GM06990 (cell line): ENCODE results near the gene RSAD1.

Experiments
- DNase-seq: peaks from one replicate; pipeline ENCODE4 v3.0.0-alpha.2; 2011; ENCODE audit not compliant: insufficient read length; ENCODE audit errors: extremely low read depth
- H3K27me3 ChIP-seq: replicated peaks from 2 replicates; pipeline ENCODE4 v1.6.0; 2011; ENCODE audit warnings: low read length; ENCODE audit not compliant: control insufficient read depth, insufficient read depth
- H3K36me3 ChIP-seq: 2 replicates; pipeline ENCODE4 v1.5.1; 2011; ENCODE audit warnings: low read length; ENCODE audit not compliant: control insufficient read depth, insufficient read depth
- H3K4me3 ChIP-seq: replicated peaks from 2 replicates; pipeline ENCODE4 v1.5.1; 2011; ENCODE audit warnings: low read depth, mild to moderate bottlenecking, control low read depth, low read length
- TF ChIP-seq, protein P1 (sequence below): IDR thresholded peaks from 2 replicates; pipeline ENCODE4 v1.5.1; 2011; ENCODE audit warnings: low read length, control low read depth, mild to moderate bottlenecking, inconsistent platforms; ENCODE audit not compliant: insufficient read depth, poor library complexity, severe bottlenecking

Gene RSAD1

DNA sequence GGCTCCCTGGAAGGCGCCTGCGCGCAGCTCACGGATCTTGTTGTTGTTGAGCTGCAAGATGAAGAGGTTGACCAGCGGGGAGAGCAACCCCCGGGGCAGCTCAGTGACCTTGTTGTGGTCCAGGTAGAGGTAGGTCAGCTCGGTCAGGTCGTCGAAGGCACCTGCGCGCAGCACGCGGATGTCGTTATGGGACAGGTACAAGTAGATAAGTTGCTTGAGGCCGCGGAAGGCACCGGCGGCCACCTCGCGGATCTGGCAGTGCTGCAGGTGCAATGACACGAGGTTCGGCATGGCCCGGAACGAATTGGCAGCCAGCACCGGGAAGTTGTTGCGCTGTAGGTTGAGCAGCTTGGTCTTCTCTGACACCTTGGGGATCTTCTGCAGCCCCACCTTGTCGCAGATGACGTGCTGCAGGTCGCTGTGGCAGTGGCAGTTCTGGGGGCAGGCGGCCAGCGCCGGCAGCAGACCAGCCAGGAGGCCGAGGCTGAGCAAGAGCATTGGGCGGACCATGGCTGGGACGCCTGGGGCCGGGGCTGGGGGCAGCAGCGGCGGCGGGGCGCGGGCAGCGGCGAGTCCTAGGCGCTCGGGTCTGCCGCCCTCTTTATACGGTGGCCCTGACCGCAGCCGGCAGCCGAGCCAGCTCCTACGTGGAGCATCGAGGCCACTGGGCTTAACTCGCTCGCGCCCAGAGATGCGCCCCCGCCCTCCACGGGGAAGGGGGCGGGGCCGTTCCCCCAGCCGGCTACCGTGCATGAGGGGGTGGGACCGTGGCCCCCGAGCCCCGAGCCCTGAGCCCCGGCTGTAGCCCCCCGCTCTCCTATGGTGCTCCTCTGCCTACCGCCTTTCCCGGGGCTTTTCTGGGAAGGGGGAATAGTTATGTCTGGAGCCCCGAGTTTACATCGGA is 10.1 kb upstream of the RSAD1 start, which contains the start of gene CHAD:
Gene CHAD (minus strand): TSS at position 577 of the 904 bp plus-strand sequence. CDS start 67 bp downstream, at position 510.
- TF ChIP-seq, protein P1, sequence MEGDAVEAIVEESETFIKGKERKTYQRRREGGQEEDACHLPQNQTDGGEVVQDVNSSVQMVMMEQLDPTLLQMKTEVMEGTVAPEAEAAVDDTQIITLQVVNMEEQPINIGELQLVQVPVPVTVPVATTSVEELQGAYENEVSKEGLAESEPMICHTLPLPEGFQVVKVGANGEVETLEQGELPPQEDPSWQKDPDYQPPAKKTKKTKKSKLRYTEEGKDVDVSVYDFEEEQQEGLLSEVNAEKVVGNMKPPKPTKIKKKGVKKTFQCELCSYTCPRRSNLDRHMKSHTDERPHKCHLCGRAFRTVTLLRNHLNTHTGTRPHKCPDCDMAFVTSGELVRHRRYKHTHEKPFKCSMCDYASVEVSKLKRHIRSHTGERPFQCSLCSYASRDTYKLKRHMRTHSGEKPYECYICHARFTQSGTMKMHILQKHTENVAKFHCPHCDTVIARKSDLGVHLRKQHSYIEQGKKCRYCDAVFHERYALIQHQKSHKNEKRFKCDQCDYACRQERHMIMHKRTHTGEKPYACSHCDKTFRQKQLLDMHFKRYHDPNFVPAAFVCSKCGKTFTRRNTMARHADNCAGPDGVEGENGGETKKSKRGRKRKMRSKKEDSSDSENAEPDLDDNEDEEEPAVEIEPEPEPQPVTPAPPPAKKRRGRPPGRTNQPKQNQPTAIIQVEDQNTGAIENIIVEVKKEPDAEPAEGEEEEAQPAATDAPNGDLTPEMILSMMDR = no peak
- Histone ChIP-seq H3K4me3 (no peak within 1 kb of the TSS), H3K27me3 (no peaks in the 10 kb centered on the region), H3K36me3 (no peaks in the 10 kb centered on the region)
- DNase-seq = no peak

DNA sequence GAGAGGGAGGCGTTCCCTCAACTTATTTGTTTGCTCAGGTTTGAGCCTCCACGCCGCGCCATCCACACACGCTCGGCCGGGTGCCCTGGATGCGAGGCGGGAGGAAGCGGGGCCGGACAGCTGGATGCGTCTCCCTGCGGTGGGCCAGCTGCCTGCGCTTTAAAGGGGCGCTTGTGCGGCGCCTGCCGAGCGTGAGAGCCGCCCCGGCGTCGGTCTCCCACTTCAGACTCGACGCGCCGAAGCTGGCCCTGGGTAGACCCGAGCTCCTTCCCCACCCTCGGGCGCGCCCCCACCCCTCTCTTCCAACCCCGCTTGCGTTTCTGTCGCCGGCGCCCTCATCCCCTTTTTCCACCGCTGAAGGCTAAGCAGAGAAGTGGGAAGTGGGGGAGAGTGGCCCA is 9.5 kb upstream of the RSAD1 start:
- TF ChIP-seq, protein P1 = no peak
- Histone ChIP-seq H3K36me3 (no peaks in the 10 kb centered on the region), H3K27me3 (no peaks in the 10 kb centered on the region), H3K4me3 (no peak overlapping the region)
- DNase-seq = no peak

DNA sequence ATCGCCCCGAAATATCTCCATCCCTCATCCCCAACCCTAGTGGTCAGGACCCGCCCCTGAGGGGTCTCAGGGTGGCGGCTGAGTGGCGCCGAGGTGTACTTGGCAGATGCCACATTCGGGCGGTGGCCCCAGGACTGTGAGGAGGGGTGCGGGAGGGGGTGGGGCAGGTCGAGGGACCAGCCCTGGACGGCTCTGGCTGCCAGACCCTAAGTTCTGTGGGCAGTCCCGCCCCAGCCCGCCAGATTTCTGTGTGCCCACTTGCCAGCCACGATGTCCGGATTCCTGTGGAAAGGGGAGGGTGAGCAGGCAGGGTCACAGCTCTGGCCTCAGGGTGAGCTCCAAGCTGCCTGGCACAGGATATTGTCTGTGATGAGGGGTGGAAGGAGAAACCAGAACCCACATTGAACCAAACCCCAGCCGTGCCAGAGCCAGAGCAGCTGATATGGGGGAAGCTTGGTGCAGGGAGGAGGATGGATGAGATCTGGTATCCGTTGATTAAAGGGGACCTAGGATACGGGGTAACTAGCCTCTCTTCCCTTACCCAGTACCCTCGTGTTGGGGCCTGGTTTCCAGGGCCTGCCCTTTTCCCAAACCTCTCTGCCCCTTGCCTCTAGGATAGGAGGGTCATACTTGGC is 8.9 kb upstream of the RSAD1 start:
- Histone ChIP-seq H3K36me3 (no peaks in the 10 kb centered on the region), H3K4me3 (no peak overlapping the region), H3K27me3 (no peaks in the 10 kb centered on the region)
- TF ChIP-seq, protein P1 = no peak
- DNase-seq = no peak

DNA sequence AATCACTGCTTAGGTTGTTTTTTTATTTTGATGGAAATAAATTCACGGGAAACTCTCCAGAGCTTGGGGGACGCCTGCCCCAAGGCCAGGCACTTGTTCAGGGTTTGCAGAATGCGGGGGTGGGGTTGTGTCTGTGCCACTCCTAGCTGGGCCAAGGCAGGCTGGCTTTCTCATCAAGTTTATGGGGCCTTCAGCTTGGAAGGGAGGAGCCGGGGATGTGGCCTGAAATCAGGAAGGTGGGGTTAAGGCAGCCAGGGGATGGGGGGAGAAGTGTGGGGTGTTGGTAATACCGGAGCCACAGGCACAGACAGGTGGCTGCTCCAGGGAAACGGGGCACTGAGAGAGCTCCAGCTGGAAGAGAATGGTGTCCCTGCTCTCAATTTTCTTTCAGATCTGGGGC is 8.2 kb upstream of the RSAD1 start:
- TF ChIP-seq, protein P1 = no peak
- H3K27me3 ChIP-seq = no peaks in the 10 kb centered on the region
- H3K36me3 ChIP-seq = no peaks in the 10 kb centered on the region
- no peak for DNase-seq
- no peak overlapping the region for H3K4me3 ChIP-seq

DNA sequence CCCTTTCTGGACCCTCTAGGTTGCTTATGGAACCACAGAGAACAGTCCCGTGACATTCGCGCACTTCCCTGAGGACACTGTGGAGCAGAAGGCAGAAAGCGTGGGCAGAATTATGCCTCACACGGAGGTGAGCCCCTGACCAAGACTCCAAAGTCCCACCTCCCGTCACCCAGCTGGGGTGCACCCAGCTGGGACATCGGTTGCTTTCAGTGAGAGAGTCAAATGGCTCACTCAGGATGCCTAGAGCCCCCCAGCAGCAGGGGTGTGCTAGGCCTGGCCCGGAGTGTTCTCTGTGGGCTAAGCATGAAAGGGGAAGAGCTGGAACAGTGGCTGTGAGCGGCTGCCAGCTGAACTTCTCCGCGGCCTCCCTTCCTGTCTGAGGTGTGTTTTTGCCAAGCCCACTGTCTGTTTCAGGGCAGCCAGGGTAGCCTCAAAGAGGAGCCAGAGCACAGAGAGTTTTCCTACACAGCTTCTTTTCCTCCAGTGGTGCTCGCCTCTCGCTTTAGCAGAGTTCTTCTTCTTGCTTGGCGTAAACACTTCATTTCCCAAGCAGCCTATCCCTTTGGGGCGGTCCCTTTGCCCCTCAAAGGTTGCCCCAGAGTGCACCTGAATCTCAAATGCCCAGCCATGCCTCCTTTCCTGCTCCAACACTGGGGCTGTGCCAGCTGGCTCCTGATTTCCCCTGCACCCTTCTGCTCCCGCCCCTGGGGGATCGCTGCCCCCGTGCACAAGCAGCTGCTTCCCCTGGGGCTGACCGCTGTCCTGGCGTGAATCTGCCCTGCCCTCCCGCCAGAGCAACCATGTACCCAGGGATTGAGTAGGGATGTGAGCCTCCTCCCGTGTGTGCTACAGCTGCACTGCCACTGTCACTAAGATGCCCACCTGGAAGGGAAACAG is 7.4 kb upstream of the RSAD1 start:
- DNase-seq = no peak
- Histone ChIP-seq H3K36me3 (no peaks in the 10 kb centered on the region), H3K4me3 (no peak overlapping the region), H3K27me3 (no peaks in the 10 kb centered on the region)
- TF ChIP-seq, protein P1 = no peak
